ENCODE measurements around the gene VSNL1.

GRCh38 chr2:17547737-17548136 is 7.2 kb downstream of the VSNL1 start:
- TF ChIP-seq CTCF (conservative IDR thresholded peaks at IDR 0.05) (no peak), EZH2 (IDR thresholded peaks at IDR 0.05; ENCODE audit: low read depth) (no peak)

All from PC-9 (cell line).